HG02938 (cell line): Measurements from ENCODE around the gene NAV2.

ENCODE experiments used
- ATAC-seq: cut with Tn5 transposase; IDR thresholded peaks from one replicate; pipeline ENCODE4 v1.9.1; 2021; ENCODE audit warnings: mild to moderate bottlenecking, moderate library complexity; ENCODE audit not compliant: unreplicated experiment

The NAV2 gene

GRCh38 chr11:19740586-19740985, 27.9 kb downstream of the NAV2 start:
- no peak for ATAC-seq

DNA sequence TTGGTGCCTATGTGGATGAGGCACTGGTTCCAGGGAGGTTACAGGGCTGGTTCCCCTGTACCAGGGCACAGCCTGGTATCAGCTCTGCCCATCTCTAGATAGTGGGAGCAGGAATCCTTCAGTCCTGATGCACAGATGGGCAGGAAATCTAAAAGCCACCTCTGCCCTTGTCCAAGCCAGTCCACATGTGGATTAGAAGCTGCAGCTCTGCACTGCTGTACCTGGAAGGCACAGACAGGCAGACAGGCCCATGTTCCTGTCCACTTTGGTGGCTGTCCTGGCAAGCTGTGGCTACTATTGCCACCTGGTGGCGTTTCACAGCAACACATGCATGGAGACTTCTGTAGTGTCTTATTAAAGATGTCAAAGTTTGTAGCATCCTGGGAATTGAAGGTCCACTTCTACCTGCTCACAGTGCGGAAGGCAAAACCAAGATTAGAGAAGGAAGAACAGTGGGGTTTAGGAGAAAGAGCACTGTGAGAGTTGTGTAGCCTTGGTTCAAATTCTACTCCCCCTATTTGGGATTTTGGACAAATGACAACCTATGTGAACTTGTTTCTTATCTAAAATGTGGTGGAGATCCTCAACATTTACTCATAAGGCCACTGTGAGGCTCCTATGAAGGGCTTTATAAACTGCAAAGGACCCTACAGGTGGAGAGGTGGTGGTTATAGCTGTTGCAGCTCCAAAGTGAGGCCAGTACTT, 30.1 kb downstream of the NAV2 start:
- peak; percentile 79 for ATAC-seq

- ATAC-seq = no peak
Measured at GRCh38 chr11:19743622-19744021, 31.0 kb downstream of the NAV2 start.

GRCh38 chr11:19744130-19744529, 31.5 kb downstream of the NAV2 start:
- no peak for ATAC-seq

GRCh38 chr11:19746086-19746485, 33.4 kb downstream of the NAV2 start:
- ATAC-seq = no peak

DNA sequence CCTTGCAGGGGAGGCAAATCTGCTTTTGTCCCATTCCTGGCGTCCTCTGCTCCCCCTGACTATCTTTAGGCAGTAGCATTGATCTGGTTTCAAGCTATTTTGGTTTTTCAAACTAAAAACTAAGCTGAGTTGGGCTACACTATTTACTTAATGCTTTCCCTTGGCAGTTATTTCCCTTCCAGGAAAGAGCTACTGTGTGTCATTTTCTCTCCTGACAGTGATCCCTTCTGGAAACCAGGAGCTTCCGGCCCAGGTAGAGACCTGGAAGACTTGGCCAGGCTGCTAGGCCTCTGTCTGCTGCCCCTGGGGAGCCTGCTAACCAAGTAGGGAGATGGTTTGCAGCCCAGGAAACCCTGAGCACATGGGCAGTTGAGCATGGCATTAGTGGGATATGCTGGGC, 35.0 kb downstream of the NAV2 start:
- no peak for ATAC-seq

GRCh38 chr11:19751055-19751454, 38.4 kb downstream of the NAV2 start:
- ATAC-seq = no peak

- no peak for ATAC-seq
Measured at GRCh38 chr11:19753451-19754106, 40.9 kb downstream of the NAV2 start.

GRCh38 chr11:19756675-19757475, 44.2 kb downstream of the NAV2 start:
- no peak for ATAC-seq

- no peak for ATAC-seq
Measured at GRCh38 chr11:19759389-19759788, 46.8 kb downstream of the NAV2 start.

DNA sequence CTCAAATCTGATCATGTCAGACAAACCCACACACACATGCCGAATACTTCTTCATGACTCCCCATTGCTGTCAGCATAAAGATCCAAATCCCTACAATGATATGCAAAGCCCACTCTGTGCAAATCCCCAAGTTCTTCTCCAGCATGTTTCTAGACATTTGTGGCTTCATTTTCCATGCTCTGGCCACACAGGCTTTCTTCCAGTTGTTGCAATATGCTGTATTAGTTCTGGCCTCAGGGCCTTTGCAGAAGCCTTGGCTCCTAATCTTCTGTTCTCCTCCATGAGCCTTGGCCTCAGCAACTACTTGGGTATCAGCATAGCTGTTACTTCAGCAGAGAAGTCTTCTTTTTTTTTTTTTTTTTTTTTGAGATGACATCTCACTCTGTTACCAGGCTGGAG, 49.6 kb downstream of the NAV2 start:
- ATAC-seq = no peak

GRCh38 chr11:19763330-19763729, 50.7 kb downstream of the NAV2 start:
- no peak for ATAC-seq

DNA sequence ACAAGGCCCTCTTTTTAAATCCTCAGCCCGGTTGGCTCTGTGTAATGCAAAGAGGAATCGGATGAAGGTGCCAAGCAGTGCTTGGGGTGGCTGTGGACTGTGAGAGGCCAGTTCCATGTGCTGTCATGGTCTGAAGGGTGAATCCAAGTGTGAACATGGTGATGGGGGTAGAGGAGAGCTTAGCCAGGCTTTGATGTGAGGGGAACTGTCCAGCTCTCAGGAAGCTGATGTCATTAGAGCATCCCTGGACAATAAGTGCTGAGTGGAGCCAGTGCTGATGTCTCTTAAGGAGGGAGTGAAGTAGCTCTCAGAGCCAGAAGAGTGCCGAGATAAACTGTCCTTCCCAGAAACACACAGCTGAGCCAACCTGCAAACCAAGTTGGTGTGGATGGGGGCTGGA, 53.6 kb downstream of the NAV2 start:
- ATAC-seq = no peak

DNA sequence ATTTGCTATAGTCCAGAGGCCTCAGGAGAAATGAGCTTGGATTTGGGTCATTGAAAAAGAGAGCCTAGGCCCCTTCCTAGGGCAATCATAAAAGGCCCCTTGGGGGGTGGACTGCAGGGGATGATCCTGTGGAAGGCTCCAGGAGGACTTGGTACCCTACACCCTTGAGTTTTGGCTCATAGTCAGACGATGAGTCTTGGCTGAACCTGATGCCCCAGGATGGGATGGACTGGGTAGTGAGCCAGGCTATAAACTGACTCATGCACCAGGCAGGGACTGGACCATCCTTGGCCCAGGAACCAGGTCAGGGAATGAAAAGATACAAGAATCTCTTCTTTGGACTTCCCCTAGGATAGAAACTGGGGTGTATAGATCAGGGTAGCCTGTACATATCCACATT, 54.2 kb downstream of the NAV2 start:
- ATAC-seq = no peak

DNA sequence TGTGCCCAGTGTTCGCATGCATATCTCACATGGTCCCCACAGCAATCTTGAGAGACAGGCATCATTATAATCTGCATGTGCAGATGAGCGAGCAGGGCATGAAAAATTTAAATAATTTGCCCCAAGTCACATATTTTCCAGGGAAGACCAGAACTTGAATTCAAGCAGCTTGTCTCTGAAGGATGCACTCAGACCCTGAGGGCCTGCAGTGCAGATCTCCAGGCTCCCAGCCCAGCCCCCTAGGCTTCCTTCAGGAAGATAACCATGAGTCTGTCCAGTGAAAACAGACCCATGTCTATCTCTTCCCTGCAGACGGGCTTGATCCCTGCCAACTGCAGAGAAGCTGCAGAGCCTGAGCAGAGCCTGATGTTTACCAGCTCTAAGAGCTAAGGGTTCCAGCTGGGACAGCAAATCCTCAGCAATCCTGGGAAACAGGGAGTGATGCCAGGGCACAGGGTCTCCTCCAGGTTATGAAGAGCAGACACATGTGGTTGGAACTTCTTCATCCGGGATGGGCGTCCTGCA, 55.1 kb downstream of the NAV2 start:
- no peak for ATAC-seq

DNA sequence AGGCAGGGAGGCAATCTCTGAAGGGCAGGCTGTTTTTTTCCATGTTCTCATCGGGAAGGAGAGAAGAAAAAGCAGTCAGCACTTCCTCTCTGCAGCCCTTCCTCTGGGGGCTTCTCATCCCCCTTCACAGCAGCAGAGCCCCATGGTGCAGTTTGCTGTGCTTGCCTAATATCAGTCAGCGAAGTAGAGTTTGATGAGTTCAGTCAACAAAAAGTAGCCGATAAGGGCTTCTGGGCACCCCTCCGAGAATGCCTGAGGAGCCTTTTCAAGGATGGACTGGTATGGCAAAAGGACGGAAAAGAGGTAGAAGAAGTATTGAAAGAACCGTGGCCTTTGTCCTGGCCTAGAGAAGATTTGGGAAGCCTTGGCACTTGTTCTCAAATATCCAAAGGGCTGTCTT, 55.6 kb downstream of the NAV2 start:
- ATAC-seq = no peak

DNA sequence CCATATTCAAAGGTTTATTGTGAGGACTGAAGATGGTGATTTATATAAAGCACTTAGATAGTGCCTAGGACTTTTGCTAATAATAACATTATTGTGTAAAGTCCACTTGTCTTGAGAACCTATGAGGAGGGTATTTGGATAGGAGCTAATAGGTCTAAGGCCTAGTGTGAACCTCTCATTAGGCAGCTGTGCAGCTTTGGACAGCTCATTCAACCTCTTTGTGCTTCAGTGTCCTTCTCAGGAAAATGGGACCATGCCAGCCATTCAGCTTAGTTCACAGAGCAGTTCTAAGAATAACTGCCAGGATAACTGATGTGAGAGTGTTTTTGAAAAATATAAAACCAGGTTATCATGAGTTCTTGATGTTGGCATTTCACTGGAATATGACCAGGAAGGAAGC, 56.2 kb downstream of the NAV2 start:
- ATAC-seq = no peak

- no peak for ATAC-seq
Measured at GRCh38 chr11:19769820-19770219, 57.2 kb downstream of the NAV2 start.

- ATAC-seq = no peak
Measured at GRCh38 chr11:19770277-19770676, 57.6 kb downstream of the NAV2 start.

DNA sequence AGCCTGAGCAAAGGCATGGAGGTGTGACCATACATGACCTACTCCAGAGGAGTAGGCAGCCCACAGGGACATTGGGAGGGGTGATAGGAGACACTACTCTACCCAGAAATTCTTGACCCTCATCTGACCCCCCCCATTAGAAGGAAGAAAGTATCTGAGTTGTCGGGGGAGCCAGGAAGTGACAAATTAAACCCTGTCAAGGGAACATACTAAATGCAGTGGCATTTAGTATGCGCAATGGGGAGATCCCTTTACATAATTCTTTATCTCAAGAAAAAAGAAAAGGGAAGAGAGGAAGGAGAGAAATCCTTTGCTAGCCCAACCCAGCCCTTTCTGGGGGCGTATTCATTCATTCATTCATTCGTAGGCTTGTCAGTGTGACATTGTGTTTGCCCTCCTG, 58.8 kb downstream of the NAV2 start:
- no peak for ATAC-seq

DNA sequence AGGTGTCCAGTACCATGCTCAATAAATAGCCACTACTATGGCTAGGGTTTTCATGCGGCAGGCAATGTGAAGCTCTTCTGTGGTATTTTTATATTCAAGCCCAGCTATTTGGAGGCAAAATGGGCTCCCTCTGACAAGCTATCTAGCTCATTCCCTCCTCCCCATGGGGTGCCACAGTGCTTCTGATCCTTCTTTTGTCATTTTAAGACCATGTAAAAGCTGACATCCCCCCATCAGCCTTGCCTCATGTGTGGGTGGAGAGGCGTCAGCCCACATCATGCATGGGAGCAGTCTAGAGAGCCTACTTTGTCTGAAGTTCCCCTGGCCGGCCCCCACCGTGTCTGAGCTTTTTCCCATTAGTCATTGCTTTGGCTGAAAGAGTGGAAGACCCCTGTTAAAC, 59.8 kb downstream of the NAV2 start:
- ATAC-seq = no peak

GRCh38 chr11:19774329-19774728, 61.7 kb downstream of the NAV2 start:
- ATAC-seq = no peak
